Erythroblast (primary cell): ENCODE results near the gene DOCK3.

Source experiments
- GATA1 ChIP-seq: IDR thresholded peaks from 2 replicates; pipeline ENCODE4 v1.6.1; 2011; ENCODE audit warnings: low read depth, mild to moderate bottlenecking, control low read depth, low read length, moderate library complexity
- POLR2A ChIP-seq: IDR thresholded peaks from 2 replicates; pipeline ENCODE4 v1.6.1; 2011; ENCODE audit warnings: mild to moderate bottlenecking, low read length

- no peak for TF ChIP-seq POLR2A
- TF ChIP-seq GATA1: no peak
These were observed 327.8 kb downstream of the DOCK3 start for GRCh38 chr3:51002495-51002894.
